ENCODE data around the gene MYDGF. TPM values are rescaled to one million over a fixed set of nuclear protein-coding genes. Genes with fewer than 3 reads are reported as not detected.

Gene MYDGF
- total RNA-seq: 175 and 218 TPM in 2 replicates

GRCh38 chr19:4669723-4670480, at the start of gene MYDGF:
Gene MYDGF, minus strand, starts transcription at chr19:4670342. Its CDS starts 8 bp downstream, at chr19:4670334.

GRCh38 chr19:4638828-4639530, 31.2 kb downstream of the MYDGF start, which contains the start of gene TNFAIP8L1:
Gene TNFAIP8L1, plus strand, starts transcription at chr19:4639516. Its CDS starts 12,354 bp downstream, at chr19:4651870.

Other genes starting within 250 kb of the MYDGF start
- gene UBXN6, start 212.5 kb downstream of the MYDGF start, total RNA-seq: 91.8 and 131 TPM in 2 replicates
- gene HDGFL2, start 198.0 kb downstream of the MYDGF start, total RNA-seq: 64.4 and 64.8 TPM in 2 replicates
- 0.73 and 8.9 TPM in 2 replicates for gene PLIN4, start 151.9 kb downstream of the MYDGF start, total RNA-seq
- not detected in 2 replicates for gene PLIN5, start 135.1 kb downstream of the MYDGF start, total RNA-seq
- not detected in 2 replicates for gene LRG1, start 130.3 kb downstream of the MYDGF start, total RNA-seq
- gene SEMA6B, start 110.7 kb downstream of the MYDGF start, total RNA-seq: 0.29 and 0.50 TPM in 2 replicates
- gene TNFAIP8L1, start 30.8 kb downstream of the MYDGF start, total RNA-seq: 2.0 and 5.1 TPM in 2 replicates
- 48.6 and 62.2 TPM in 2 replicates for gene DPP9, start 53.5 kb upstream of the MYDGF start, total RNA-seq
- 8.0 and 12.9 TPM in 2 replicates for gene FEM1A, start 121.4 kb upstream of the MYDGF start, total RNA-seq
- 5.6 and 6.8 TPM in 2 replicates for gene TICAM1, start 161.4 kb upstream of the MYDGF start, total RNA-seq
- 438 and 453 TPM in 2 replicates for gene PLIN3, start 197.3 kb upstream of the MYDGF start, total RNA-seq
- gene ARRDC5, start 232.6 kb upstream of the MYDGF start, total RNA-seq: not detected in 2 replicates
- gene UHRF1, start 239.2 kb upstream of the MYDGF start, total RNA-seq: 12.7 and 42.9 TPM in 2 replicates

All from smooth muscle cell of trachea (primary cell).